Fibroblast of peridontal ligament (primary cell): ENCODE results near the gene CHODL.

Source experiments
- DNase-seq: peaks from one replicate; pipeline ENCODE4 v3.0.0-alpha.2; 2010; ENCODE audit errors: extremely low read depth

The CHODL gene

DNA sequence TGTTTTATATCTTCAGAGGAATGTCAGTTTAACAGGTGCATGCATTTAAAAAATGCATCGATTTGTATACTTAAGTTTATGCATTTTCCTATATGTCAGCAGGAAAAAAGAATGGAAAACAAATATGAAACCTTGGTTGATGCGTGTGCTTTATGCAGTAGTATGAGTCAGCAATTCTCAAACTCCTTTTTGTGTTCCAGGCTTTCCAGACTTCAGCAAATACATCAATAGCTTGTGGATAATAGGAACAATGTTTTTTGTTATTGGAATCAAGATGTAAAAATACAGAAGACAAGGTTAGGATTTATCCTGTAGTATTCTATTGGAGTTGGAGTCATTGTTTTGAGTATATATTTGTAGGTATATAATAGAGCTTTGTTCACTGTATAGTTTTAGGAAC, 45.2 kb downstream of the CHODL start:
- no peak for DNase-seq

DNA sequence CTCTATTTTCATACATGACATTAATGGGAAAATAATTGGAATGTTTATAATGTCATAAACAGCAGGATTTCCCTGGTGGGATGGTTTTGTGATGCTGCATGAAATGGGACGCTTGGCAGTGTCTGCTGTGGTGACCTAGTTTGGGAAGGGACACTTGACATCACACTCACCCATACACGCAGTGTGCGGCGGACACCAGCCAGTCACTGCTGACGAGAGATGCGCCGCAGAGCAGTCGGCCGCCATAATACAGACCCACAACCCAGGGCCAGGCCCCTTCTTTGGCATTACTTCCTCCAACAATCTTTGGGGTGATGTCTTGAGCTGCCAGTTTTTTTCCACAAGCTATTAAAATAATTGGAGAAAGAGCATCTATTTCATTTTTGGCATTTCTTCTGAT, 49.5 kb downstream of the CHODL start:
- no peak for DNase-seq

DNA sequence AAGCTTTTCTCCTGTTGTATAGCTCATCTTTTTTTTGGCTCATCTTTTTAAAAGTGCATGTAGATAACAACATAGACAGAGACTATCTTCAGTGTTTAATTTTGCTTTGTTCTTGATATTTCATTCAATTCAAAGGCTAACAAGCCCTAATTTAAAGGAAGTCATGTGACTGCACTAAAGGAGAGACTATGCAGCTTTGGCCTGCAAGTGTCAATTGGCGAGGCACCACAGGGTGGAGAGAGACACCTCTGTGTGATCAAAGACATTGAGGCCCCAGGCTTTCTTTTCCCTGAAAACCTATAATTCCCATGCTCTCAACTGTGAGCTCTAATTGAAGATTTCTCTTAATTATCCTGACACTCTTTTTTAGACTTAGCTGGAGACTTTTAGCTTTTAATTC, 53.6 kb downstream of the CHODL start:
- DNase-seq, result no peak
